ENCODE measurements around the gene SCAF1. TPM values are rescaled to one million over a fixed set of nuclear protein-coding genes. Genes with fewer than 3 reads are reported as not detected.
A peak's percentile ranks its signal among the peaks of the same experiment; 100 is the strongest.

Gene SCAF1
- total RNA-seq, 3 donors from 2014 or later (not counting 1 experiment from before 2014, with no cell fraction given) = 38.9 to 46.2 (median 44.9) TPM

DNA sequence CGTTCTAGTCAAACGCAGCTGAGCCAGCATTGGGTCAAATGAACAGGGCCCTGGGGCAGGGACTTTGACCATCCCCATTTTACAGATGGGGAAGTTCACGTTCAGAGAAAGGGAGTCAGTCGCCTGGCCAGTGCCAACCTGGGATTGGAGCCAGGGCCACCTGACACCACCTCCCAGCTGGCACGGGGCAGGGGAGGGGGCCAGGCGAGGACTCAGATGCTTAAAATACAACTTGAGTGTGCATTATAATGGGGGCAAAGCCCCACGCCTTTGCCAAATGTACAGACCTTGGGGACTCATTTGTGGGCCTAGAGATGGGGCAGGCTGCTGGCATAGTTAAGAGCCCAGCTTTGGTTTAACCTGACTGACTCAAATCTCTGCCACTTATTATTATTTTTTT is 36.4 kb upstream of the SCAF1 start:
- Histone ChIP-seq H3K27ac (ENCODE audit: low read length) (no peak overlapping the region), H3K36me3 (ENCODE audit: control insufficient read depth, insufficient read depth, low read length) (peaks cover 44% of the 10 kb centered on the region), H3K4me1 (ENCODE audit: control insufficient read depth, insufficient read depth, low read length) (no peaks in the 10 kb centered on the region), H3K9me3 (ENCODE audit: control insufficient read depth, insufficient read depth, low read length) (no peaks in the 10 kb centered on the region), H3K27me3 (ENCODE audit: control insufficient read depth, insufficient read depth, low read length) (no peaks in the 10 kb centered on the region), H3K4me3 (ENCODE audit: low read length) (no peak overlapping the region)
- H3K4me3 Mint-ChIP-seq = no peak overlapping the region
- no peaks in the 10 kb centered on the region for H3K27me3 Mint-ChIP-seq (ENCODE audit: low read depth in 2 of 2)
- H3K27ac Mint-ChIP-seq = no peak overlapping the region
- peaks cover 0 to 7% of the 10 kb centered on the region in 2 donors for H3K4me1 Mint-ChIP-seq
- TF ChIP-seq, protein P1, sequence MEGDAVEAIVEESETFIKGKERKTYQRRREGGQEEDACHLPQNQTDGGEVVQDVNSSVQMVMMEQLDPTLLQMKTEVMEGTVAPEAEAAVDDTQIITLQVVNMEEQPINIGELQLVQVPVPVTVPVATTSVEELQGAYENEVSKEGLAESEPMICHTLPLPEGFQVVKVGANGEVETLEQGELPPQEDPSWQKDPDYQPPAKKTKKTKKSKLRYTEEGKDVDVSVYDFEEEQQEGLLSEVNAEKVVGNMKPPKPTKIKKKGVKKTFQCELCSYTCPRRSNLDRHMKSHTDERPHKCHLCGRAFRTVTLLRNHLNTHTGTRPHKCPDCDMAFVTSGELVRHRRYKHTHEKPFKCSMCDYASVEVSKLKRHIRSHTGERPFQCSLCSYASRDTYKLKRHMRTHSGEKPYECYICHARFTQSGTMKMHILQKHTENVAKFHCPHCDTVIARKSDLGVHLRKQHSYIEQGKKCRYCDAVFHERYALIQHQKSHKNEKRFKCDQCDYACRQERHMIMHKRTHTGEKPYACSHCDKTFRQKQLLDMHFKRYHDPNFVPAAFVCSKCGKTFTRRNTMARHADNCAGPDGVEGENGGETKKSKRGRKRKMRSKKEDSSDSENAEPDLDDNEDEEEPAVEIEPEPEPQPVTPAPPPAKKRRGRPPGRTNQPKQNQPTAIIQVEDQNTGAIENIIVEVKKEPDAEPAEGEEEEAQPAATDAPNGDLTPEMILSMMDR (IDR thresholded peaks at IDR 0.05) = no peak
- DNase-seq (no peak), ATAC-seq (no peak)
- intact Hi-C loops (cut with micrococcal nuclease) = no loop called here
- WGBS (ENCODE audit: insufficient coverage) = 90% methylated on average over 7 of the region's 7 CpGs
- no peaks in the 10 kb centered on the region for H3K9me3 Mint-ChIP-seq
- no peaks in the 10 kb centered on the region for H3K36me3 Mint-ChIP-seq

DNA sequence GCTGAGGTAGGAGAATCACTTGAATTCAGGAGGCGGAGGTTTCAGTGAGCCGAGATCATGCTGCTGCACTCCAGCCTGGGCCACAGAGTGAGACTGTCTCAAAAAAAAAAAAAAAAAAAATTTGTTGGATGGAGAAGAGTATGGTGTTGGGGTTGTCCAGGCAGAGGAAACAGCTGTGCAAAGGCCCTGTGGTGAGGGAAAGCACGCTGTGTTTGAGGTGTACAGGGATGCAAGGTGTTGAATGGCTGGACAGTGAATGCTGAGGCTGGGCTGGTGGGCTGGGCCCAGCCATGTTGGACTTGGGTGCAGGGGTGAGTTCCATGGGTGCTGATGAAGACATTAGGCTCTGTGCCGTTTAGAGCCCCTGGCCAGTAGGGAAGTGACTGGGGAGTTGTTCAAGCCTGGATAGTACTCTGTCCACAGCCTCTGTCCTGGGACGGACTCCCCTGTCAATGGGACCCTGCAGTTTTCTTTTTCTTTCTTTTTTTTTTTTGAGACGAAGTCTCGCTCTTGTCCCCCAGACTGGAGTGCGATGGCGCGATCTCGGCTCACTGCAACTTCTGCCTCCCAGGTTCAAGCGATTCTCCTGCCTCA is 32.4 kb upstream of the SCAF1 start:
- DNase-seq = no peak
- H3K9me3 ChIP-seq (ENCODE audit: control insufficient read depth, insufficient read depth, low read length) = no peaks in the 10 kb centered on the region
- WGBS (ENCODE audit: insufficient coverage) = 94% methylated on average over 11 of the region's 12 CpGs
- no peaks in the 10 kb centered on the region for H3K27me3 Mint-ChIP-seq (ENCODE audit: low read depth in 2 of 2)
- no peaks in the 10 kb centered on the region for H3K9me3 Mint-ChIP-seq
- H3K36me3 Mint-ChIP-seq = no peaks in the 10 kb centered on the region
- no peak overlapping the region for H3K27ac Mint-ChIP-seq
- H3K4me1 Mint-ChIP-seq = peaks cover 13 to 21% of the 10 kb centered on the region in 2 donors
- H3K27me3 ChIP-seq (ENCODE audit: control insufficient read depth, insufficient read depth, low read length) = no peaks in the 10 kb centered on the region
- intact Hi-C loops (cut with micrococcal nuclease) = no loop called here
- no peak overlapping the region for H3K27ac ChIP-seq (ENCODE audit: low read length)
- H3K36me3 ChIP-seq (ENCODE audit: control insufficient read depth, insufficient read depth, low read length) = peaks cover 36% of the 10 kb centered on the region
- TF ChIP-seq, protein P1 (IDR thresholded peaks at IDR 0.05) = no peak
- no peak for ATAC-seq
- no peak overlapping the region for H3K4me3 ChIP-seq (ENCODE audit: low read length)
- H3K4me3 Mint-ChIP-seq = no peak overlapping the region
- peaks cover 22% of the 10 kb centered on the region for H3K4me1 ChIP-seq (ENCODE audit: control insufficient read depth, insufficient read depth, low read length)

DNA sequence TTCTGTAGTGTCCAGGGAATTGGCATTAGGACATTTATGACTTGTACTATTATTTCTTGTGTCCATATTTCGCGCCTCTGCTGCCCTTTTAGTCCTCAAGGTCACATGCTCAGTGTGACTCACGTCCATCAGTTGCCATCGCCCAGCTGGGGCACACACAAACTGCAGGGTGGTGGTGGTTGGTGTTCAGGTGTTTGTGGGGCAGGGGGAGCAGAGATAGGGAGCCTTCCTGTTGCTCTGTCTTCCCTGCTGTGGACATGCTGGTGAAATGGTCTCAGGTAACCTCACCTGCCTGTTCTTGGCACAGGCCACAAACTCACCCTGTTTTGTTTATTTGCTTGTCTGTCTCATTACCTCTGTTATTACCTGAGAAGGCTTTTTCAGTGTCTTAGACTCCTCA is 28.6 kb upstream of the SCAF1 start:
- peak overlapping the region; percentile 86 to 97 for H3K27ac Mint-ChIP-seq
- Histone ChIP-seq H3K4me1 (ENCODE audit: control insufficient read depth, insufficient read depth, low read length) (peaks cover 26% of the 10 kb centered on the region), H3K4me3 (ENCODE audit: low read length) (no peak overlapping the region), H3K27ac (ENCODE audit: low read length) (peak overlapping the region; percentile 73), H3K36me3 (ENCODE audit: control insufficient read depth, insufficient read depth, low read length) (peaks cover 57% of the 10 kb centered on the region), H3K9me3 (ENCODE audit: control insufficient read depth, insufficient read depth, low read length) (no peaks in the 10 kb centered on the region), H3K27me3 (ENCODE audit: control insufficient read depth, insufficient read depth, low read length) (no peaks in the 10 kb centered on the region)
- intact Hi-C loops (cut with micrococcal nuclease) = no loop called here
- H3K9me3 Mint-ChIP-seq = no peaks in the 10 kb centered on the region
- no peaks in the 10 kb centered on the region for H3K27me3 Mint-ChIP-seq (ENCODE audit: low read depth in 2 of 2)
- TF ChIP-seq, protein P1 (IDR thresholded peaks at IDR 0.05) = no peak
- H3K4me3 Mint-ChIP-seq = peak overlapping the region; percentile 70
- ATAC-seq (peak in 1 of 3 donors; percentile 19), DNase-seq (no peak)
- 60% methylated on average over 4 of the region's 4 CpGs for WGBS (ENCODE audit: insufficient coverage)
- no peaks in the 10 kb centered on the region for H3K36me3 Mint-ChIP-seq
- H3K4me1 Mint-ChIP-seq = peaks cover 18 to 33% of the 10 kb centered on the region in 2 donors

Data from natural killer cell (primary cell).